Muscle layer of duodenum (tissue), 2 donors: ENCODE measurements around the gene GATC.

ENCODE experiments used
- H3K27ac ChIP-seq: one replicate; pipeline ENCODE4 v1.7.0; 2013; ENCODE audit warnings: mild to moderate bottlenecking, low read length
- H3K27me3 ChIP-seq: one replicate; pipeline ENCODE4 v1.7.0; 2013; ENCODE audit warnings: low read depth, mild to moderate bottlenecking, control low read depth, low read length
- H3K36me3 ChIP-seq, 2 donors: one replicate each; pipeline ENCODE4 v1.7.0; 2013; ENCODE audit warnings: low read length in 2 of 2, control low read depth in 1 of 2, mild to moderate bottlenecking in 1 of 2; ENCODE audit not compliant: insufficient read depth in 2 of 2, control insufficient read depth in 1 of 2
- H3K4me1 ChIP-seq, 2 donors: one replicate each; pipeline ENCODE4 v1.7.0; 2013; ENCODE audit warnings: low read length in 2 of 2, mild to moderate bottlenecking in 2 of 2, control low read depth in 1 of 2, moderate library complexity in 1 of 2; ENCODE audit not compliant: insufficient read depth in 2 of 2, control insufficient read depth in 1 of 2
- H3K4me3 ChIP-seq, 2 donors: one replicate each; pipeline ENCODE4 v1.7.0; 2013; ENCODE audit warnings: low read length in 2 of 2, low read depth in 1 of 2, mild to moderate bottlenecking in 1 of 2
- H3K9me3 ChIP-seq, 2 donors: one replicate each; pipeline ENCODE4 v1.7.0; 2013; ENCODE audit warnings: low read length in 2 of 2, control low read depth in 1 of 2, mild to moderate bottlenecking in 1 of 2; ENCODE audit not compliant: control insufficient read depth in 1 of 2
- donor health status: healthy.

GATC gene

GRCh38 chr12:120413901-120414695 lies 32.1 kb upstream of the GATC start:
- Histone ChIP-seq H3K4me1 (no peaks in the 10 kb centered on the region), H3K27ac (peak overlapping the region; percentile 3), H3K27me3 (no peaks in the 10 kb centered on the region), H3K36me3 (no peaks in the 10 kb centered on the region), H3K9me3 (no peaks in the 10 kb centered on the region), H3K4me3 (no peak overlapping the region)

GRCh38 chr12:120416490-120417216 lies 29.6 kb upstream of the GATC start:
- Histone ChIP-seq H3K36me3 (no peaks in the 10 kb centered on the region), H3K4me1 (no peaks in the 10 kb centered on the region), H3K27me3 (no peaks in the 10 kb centered on the region), H3K27ac (no peak overlapping the region), H3K4me3 (no peak overlapping the region), H3K9me3 (no peaks in the 10 kb centered on the region)

- H3K4me3 ChIP-seq, result no peak overlapping the region
- no peaks in the 10 kb centered on the region for H3K36me3 ChIP-seq
- H3K9me3 ChIP-seq, result no peaks in the 10 kb centered on the region
- H3K27ac ChIP-seq, result no peak overlapping the region
- H3K27me3 ChIP-seq, result no peaks in the 10 kb centered on the region
- H3K4me1 ChIP-seq, result no peaks in the 10 kb centered on the region
These were observed 28.2 kb upstream of the GATC start for GRCh38 chr12:120417917-120418580.

DNA sequence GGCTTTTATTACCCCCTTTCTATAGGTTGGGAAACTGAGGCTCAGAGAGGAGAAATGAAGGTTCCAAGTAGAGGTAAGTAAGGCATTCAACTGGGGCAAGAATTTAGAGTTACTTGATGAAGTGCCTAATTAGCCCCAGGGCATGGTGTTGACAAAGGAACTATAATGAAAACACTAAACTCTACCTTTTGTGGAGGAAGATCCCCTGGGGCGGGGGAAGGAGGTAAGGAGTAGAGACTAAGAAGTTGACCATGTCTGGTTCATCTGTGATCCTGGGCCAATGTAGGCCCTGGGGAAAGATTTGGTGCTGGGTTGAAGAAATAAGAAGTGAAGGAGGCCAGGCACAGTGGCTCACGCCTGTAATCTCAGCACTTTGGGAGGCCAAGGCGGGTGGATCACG lies 24.5 kb upstream of the GATC start:
- H3K4me1 ChIP-seq, result no peaks in the 10 kb centered on the region
- no peak overlapping the region for H3K27ac ChIP-seq

GRCh38 chr12:120422892-120423456 lies 23.3 kb upstream of the GATC start:
- H3K27me3 ChIP-seq, result no peaks in the 10 kb centered on the region
- no peaks in the 10 kb centered on the region for H3K9me3 ChIP-seq
- H3K4me1 ChIP-seq, result no peaks in the 10 kb centered on the region
- no peak overlapping the region for H3K4me3 ChIP-seq
- H3K36me3 ChIP-seq, result no peaks in the 10 kb centered on the region
- H3K27ac ChIP-seq, result no peak overlapping the region

More for the DNA sequence above, 24.5 kb upstream of the GATC start:
- Histone ChIP-seq H3K27me3 (no peaks in the 10 kb centered on the region), H3K36me3 (no peaks in the 10 kb centered on the region), H3K9me3 (no peaks in the 10 kb centered on the region), H3K4me3 (no peak overlapping the region)

- no peaks in the 10 kb centered on the region for H3K4me1 ChIP-seq
- H3K4me3 ChIP-seq, result no peak overlapping the region
- H3K9me3 ChIP-seq, result no peaks in the 10 kb centered on the region
- no peaks in the 10 kb centered on the region for H3K27me3 ChIP-seq
- no peaks in the 10 kb centered on the region for H3K36me3 ChIP-seq
- H3K27ac ChIP-seq, result no peak overlapping the region
These were observed 20.4 kb upstream of the GATC start for GRCh38 chr12:120425797-120426196.

GRCh38 chr12:120428597-120429229 lies 17.5 kb upstream of the GATC start:
- Histone ChIP-seq H3K27me3 (no peaks in the 10 kb centered on the region), H3K36me3 (no peaks in the 10 kb centered on the region), H3K9me3 (no peaks in the 10 kb centered on the region), H3K4me3 (no peak overlapping the region), H3K4me1 (no peaks in the 10 kb centered on the region), H3K27ac (no peak overlapping the region)

DNA sequence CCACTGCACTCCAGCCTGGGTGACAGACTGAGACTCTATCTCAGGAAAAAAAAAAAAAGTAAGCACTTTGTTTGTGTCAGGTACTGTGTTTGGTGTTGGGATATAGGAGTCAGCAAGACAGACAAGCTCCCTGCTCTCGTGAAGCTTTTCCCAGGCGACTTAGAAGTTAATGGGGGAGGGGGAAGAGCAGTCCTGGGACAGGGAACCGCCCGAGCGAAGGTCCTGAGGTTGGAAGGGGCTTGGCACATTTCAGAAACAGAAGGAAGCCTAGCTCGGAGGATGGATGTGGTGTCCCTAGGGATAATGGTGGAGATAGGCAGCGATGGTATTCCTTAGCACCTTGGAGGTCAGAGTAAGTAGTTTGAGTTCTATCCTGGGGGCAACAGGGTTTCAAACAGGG lies 16.9 kb upstream of the GATC start:
- Histone ChIP-seq H3K27ac (no peak overlapping the region), H3K4me3 (no peak overlapping the region), H3K9me3 (no peaks in the 10 kb centered on the region), H3K36me3 (no peaks in the 10 kb centered on the region), H3K27me3 (no peaks in the 10 kb centered on the region), H3K4me1 (no peaks in the 10 kb centered on the region)

DNA sequence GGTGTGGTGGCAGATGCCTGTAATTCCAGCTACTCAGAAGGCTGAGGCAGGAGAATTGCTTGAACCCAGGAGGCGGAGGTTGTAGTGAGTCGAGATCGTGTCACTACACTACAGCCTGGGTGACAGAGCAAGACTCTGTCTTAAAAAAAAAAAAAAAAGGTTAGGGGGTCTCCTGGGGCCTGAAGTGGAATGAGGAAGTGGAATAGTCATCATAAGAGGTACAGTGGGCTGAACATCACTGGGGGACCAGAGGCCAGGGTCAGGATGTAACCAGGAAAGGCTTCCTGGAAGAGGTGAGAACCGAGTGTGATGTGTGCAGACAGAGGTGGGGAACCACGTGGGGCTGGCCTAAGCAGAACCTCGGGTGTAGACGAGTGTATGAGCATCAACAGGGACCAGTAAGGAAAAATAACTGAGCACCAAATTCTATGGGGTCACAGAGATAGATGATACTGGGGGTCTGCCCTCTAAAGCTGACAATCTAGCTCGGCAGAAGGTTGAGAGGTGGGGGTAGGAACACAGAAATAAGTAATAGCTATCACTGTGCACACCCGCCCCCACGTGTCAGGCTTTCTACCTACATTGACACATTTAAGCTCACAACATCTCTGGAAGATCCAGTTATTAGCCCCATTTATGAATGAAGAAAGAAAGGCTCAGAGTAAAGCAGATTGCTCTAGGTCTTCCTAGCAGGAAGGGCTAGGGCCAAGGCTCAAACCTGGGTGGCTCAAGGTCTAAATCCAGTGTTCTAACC lies 13.3 kb upstream of the GATC start:
- Histone ChIP-seq H3K4me1 (no peaks in the 10 kb centered on the region), H3K36me3 (no peaks in the 10 kb centered on the region)

DNA sequence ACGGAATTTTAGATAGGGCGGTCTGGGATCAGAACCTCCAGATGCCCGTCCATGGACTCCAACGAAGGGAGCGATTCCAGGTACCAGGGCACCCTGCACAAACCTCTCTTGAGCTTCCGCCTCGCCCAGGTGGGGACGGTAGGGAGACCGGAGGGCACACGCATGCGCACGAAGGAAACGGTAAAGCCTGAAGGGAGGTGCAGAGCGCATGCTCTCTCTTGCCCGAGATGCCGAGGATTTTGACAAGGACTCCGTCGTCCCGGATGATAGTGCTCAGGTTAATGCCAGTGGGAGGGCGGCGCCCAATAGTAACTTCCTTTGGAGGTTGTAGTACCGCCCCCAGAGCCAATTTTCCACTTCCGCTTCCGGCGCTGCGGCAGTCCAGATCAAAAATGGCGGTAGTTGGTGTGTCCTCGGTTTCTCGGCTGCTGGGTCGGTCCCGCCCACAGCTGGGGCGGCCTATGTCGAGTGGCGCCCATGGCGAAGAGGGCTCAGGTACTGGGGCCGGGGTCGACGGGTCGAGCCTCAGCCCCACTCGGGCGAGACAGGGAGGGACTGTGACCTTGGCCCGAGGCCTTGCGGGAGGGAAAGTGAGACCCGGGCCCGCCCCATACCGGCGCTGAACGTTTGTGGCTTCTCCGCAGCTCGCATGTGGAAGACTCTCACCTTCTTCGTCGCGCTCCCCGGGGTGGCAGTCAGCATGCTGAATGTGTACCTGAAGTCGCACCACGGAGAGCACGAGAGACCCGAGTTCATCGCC lies 8.3 kb upstream of the GATC start, which contains the start of gene COX6A1:
Gene COX6A1 (plus strand): TSS at position 379 of the 760 bp plus-strand sequence. CDS start 14 bp downstream, at position 393.
- H3K27me3 ChIP-seq, result no peaks in the 10 kb centered on the region
- peaks cover 5 to 16% of the 10 kb centered on the region in 2 donors for H3K4me1 ChIP-seq
- H3K9me3 ChIP-seq, result no peaks in the 10 kb centered on the region
- peaks cover 15 to 20% of the 10 kb centered on the region in 2 donors for H3K36me3 ChIP-seq
- H3K27ac ChIP-seq, result peak within 1 kb of the TSS; percentile 72
- peak within 1 kb of the TSS; percentile 77 to 92 for H3K4me3 ChIP-seq

More for the DNA sequence above, 13.3 kb upstream of the GATC start:
- no peak overlapping the region for H3K4me3 ChIP-seq
- no peak overlapping the region for H3K27ac ChIP-seq
- no peaks in the 10 kb centered on the region for H3K27me3 ChIP-seq
- H3K9me3 ChIP-seq, result no peaks in the 10 kb centered on the region
